ENCODE results near the gene CHST8.

CHST8 gene

DNA sequence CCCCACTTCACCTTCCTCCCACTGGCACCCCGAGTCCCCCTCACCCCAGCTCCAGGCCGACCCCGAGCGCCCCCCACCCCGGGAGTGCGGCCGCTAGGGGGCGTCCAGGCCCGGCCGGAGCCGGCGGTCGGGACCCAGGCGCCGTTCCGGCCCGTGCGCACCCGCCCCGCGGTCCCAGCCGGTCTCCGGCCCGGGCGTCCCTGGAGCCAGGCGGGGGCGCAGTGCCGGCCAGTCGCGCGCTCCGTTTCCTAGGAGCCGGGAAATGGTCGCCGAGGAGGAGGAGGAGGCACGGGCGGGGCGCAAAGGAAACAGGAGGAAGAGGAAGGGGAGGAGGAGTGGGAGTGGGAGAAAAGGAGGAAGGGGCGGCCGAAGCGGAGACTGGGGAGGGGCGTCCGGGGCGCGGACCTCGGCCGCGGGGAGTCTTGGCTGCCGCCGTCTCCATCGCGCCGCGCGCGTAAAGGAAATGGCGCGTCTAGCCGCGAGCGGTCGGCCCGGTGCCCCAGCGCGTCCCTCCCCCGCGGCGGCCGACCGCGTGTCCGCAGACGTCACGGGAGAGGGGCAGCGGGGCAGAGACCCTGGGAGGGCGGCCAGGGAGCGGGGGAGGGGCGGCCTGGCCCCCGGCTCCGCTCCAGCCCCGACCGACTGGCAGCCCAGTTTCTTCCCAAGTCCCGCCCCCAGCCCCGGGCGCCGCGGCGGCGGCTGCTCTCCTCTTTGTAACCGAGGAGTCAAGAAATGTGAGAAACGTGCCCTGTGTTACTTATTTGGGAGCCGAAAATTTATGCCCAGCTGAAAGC lies 173.8 kb downstream of the CHST8 start:
- peak; percentile 88 for DNase-seq (ENCODE audit: low read depth)

DNA sequence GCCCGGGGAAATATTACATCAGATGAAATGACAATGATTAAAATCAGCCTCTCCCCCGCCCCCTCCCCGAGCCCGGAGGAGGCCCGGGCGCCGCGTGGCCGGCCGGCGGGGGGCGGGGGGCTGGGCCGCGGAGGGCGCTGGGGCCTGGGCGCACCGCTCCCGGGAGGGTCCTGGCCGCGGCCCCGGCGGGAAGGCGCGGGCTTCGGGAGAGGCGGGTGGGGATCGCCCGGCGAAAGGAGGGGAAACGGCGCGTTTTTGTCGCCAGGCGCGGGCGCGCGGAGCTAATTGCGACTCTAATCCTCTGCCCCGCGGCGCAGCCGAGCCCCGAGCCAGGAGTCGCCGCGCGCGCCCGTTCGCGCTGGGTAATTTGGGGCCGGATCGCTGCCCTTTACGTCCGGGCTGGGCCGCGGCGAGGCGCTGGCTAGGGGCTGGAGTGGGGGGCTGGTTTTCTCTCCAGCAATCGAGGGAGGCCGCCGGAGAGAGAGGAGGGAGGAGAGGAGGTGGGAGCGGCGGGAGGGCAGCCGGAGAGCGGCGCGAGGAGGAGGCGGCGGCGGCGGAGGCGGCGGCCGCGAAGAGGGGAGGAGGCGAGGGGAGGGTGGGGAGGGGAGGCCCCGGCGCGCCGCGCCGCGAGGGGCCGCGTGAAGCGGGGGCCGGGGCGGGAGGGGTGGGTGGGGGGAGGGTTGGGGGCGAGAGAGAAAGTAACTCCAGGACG lies 174.6 kb downstream of the CHST8 start, which contains the start of gene KCTD15:
TSS of gene KCTD15 (plus strand) at position 707 of the 712 bp plus-strand sequence. CDS start 3,585 bp downstream, outside the sequence.
- peak; percentile 39 for DNase-seq (ENCODE audit: low read depth)

DNA sequence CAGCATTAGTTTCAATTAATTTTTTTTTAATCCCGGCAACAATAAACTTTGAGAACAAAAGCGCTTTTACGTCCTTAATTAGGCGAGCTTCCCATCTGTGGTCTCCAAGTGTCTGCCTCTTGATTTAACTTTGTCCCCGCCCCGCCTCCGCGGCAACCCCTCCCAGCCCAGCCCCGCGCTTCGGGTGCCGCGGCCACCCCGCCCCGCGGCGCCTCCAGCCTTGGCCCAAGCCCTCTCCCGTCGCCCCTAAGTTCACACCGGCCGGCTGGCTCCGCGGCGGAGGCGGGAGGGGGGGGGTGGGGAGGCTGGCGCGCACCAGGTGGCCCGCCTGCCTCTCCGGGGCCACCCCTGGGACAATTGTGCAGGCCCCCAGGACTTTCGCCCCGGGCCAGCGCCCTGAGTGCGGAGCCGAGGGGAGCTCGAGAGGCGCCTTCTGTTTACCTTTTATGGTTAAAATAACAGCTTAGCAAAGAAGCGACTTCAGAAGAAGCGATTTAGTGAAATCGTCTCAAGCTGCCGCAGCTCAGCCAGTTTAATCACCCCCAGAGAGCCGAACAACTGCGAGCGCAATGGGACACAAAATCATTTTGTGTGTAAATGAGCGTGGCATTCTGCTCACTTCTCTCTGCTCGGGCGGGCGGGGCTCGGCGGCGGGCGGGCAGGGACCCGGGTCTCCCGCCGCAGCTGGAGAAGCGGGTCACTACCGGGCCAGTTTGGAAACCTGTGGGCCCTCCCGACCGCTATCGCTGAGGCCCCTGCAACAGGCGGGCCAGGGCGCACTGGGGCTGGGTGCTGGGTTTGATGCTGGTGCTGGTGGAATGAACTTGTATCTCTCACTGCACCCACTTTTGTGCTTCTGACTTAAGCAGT lies 176.3 kb downstream of the CHST8 start:
- peak; percentile 40 for DNase-seq (ENCODE audit: low read depth)

DNA sequence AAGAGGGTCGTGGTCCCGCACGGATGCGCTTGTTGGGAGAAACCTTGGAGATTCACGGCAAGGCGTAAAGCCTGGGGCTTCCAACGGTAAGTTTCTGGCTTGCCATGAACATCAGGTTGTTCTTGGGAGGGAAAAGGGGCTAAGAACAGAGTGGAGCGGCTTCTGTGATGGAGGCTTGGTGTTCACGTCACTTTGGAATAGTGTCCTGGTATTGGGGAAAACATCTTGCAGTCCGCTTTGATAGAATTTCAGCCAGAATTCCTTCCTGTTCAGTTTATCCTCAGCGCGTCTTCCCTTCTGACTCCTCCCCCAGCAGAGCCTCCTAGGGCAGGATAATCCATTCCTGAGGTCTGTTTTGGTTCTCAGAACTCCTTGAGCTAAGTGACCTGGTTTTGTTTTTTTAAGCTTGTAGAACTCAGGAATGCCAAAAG lies 176.9 kb downstream of the CHST8 start:
- DNase-seq (ENCODE audit: low read depth): no peak

DNA sequence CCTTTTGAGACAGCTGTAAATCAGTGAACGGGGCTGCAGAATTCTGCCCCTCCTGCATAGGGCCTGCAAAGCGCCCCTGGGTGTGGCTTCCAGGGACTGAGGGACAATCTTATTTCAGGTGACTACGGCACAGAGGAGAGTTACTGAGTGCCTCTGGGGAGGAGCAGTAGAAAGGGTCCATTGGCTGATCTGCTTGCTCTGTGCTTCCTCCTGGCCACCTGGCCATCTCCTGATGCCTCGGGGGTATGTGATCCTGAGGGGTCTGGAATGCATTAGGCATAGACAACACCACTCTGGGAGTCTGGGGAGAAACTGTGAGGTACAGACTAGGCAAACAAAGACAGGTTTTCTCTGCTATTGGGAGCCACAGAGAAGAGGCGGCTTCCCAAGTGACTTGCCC lies 177.7 kb downstream of the CHST8 start:
- DNase-seq (ENCODE audit: low read depth): no peak

DNA sequence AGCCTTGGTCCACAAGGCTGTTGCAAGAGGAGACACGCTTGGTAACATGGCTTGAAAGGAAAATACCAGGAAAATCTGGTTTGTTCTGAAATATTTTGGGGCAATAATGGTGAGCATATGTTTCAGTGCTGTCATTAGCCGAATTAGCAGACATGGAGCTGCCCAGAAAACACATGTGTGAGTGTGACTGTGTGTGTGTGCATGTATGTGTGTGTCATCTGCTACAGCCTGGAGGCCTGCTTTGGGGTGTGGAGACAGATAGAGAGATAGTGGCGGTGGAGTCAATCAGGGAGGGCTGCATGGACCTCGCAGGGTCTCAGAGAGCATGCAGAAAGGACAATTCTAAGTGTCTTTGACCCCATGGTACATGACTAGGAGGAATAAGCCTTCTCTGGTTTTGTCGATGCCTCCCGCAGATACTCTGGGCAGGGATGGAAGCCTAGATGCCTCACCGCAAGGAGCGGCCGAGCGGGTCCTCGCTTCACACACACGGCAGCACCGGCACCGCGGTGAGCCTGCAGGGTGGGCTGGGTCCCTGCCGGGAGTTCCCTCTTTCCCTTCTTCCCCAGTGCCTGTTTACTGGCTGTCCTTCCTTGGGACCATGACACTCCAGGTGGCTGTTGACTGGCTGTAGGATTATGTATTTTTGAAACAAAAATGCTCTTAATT lies 178.4 kb downstream of the CHST8 start:
- no peak for DNase-seq (ENCODE audit: low read depth)

DNA sequence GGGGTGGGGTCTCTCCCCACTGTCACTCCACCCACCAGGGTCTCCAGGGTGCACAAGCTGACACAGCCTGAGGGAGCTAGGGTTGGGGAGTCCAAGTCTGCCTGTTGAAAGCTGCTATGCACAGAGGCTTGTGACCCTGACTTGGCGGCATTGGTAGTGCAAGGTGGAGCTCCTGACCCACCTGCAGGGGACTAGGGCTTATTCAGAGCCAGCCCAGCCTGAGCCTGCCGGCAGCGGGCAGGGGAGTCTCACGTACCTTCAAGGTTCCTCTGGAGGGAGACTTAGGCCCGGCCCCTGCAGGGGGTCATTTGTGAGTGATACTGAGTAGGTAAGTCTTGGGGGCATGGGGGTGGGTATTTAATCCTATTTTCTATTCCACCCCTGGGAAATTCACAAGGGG lies 179.7 kb downstream of the CHST8 start:
- no peak for DNase-seq (ENCODE audit: low read depth)

DNA sequence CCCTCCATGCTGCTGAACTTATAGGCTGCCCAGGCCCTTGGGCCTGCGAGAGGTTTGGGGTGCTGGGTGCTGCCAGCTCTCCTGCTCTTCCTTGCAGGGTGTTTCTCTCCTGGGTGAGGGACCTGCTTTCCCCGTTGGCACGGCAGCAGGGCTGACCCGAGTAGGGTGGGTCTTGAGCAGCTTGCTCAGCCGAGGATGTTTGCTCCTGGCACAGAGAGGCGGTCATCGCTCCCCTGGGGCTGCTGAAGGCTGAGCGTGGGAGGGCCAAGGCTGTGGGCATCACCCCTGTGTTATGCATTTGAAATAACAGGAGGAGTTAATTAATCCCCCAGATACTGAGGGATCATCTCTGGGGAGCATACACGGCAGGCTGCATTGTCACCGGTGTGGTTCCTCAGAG lies 180.2 kb downstream of the CHST8 start:
- DNase-seq (ENCODE audit: low read depth): no peak

DNA sequence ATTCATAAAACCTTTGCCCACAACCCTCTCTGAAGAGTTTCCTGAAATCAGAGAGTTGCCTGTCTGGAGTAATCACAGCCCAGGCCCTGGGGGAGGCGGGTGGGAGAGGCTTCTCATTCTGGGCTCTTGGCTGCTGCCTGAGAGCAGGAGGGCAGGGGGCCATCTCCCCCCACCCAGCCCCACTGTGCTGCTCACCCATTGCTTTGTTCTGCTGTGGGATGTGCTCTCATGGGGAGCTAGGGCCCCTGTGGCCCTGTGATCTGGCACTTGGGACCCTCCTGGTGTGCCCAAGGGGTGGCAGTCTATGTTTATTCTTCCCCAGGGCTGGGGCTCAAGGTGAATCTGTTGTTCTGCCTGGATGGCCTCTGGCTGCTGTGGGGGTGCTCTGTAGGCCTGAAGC lies 181.0 kb downstream of the CHST8 start:
- DNase-seq (ENCODE audit: low read depth): no peak

DNA sequence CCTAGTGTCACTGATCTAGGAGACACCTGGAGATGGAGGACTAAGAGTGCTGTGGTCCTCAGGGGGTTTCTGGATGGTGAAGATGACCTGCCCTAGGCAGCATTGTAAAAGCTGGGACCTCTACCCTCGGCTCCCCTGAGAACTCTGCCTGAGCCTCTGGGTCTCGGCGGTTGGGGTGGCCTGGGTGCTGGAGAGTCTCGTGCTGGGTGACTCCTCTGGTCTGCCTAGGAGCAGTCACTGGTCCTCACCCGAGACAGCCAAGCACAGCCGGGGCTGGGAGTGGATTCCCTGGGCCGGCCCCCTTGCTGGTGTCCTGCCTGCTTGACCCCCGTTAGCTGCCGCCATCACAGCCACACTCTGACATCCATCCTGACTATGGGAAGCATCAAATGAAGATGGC lies 181.6 kb downstream of the CHST8 start:
- DNase-seq (ENCODE audit: low read depth): no peak

DNA sequence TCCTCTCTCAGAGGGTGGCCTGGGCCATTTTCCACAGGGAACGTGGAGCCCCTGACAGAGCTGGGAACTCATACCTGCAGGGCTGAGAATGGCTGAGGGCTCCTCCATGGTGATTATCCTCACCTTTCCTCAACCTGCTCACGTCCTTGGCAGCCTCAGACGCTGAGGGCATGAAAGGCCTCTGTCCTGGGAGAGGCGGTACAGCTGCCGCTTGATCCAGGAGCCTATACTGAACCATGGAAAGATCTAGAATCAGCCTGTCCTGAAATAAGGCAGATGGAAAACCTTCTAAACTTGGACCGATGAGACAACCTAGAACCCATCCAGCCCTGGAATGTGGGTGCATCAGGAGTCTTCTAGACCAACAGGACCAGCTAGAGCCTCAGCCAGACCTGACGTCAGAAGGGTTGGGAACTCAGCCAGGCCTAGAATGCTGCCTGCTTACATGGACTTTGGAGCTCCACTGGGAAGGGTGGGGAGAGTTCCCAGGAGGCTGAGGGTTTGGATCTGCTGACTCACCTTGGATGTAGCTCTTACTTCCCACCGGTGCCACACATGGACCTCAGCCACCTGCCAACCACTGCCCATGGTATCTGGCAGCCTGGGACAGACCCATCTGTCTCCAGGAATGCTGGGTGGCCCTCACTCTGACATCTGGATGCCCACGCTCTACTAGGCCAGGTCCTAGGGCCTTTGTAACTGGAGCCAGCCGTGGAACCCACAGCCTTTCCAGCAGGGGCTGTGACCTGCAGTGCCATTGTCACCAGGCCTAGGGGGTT lies 182.5 kb downstream of the CHST8 start:
- DNase-seq (ENCODE audit: low read depth): no peak

DNA sequence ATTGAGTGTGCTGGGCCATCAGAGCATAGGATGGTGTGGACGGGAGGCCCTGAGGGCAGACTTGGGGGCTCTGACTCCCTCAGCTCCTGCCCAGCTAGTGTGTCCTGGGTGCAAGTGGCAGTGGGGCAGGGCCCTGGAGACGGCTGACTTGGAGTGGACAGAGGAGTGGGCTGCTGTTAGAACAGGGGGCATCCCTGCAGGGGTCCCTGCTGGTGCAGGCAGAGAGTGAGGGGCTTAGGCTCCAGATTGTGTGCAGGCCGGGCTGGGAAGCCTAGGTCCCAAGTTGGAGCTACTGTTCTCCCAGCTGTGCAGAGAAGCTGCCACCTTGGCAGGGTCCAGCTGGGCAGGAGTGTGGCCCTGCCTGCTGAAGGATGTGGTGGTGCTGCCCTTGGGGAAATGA lies 183.6 kb downstream of the CHST8 start:
- no peak for DNase-seq (ENCODE audit: low read depth)

DNA sequence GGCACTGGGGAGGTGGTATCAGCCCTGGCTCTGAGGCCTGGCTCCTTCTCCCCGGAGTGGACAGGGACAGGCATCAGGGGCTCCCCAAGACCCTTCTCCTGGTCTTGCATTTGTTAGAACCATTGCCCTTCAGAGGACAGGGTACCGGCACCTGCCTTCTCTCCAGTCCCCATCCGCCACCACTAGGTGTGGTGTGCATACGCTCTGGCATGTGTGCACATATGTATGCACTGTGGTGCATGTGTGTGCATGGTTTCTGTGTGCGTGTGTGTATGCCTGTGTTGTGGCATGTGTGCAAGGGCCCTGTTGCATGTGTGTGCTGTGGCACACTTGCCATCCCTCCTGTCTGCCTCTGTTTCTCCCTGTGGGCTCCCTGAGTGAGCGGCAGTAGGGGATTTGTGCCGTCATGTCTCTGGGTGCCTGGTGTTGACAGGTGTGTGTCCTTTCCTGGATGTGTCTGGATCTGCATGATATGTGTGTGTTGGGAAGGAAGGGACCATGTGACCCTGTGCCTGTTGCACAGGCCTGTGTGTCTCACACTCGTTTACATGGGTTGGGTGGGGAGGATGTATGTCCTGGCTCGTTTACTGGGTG lies 184.2 kb downstream of the CHST8 start:
- no peak for DNase-seq (ENCODE audit: low read depth)

DNA sequence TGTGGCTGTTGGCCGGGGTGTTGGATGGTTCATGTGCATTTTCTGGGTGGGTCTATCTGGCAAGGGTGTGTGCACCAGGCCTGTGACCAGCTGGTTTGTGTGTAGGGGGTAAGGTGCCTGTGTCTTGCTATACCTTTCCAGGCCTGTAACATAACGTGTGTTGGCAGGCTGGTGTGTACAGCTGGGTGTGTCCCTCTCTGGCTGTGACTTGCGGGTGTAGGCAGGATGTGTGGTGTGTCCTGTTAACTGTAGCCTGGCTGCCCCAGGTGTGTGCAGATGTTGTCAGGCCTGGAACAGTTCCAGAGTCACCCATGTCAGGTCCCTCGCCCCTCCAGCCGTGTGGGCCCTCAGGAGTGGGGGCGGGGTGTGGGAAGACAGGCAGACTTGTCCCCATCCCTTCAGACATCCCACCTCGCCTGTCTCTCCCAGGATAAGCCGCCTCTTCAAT lies 184.7 kb downstream of the CHST8 start:
- no peak for DNase-seq (ENCODE audit: low read depth)

DNA sequence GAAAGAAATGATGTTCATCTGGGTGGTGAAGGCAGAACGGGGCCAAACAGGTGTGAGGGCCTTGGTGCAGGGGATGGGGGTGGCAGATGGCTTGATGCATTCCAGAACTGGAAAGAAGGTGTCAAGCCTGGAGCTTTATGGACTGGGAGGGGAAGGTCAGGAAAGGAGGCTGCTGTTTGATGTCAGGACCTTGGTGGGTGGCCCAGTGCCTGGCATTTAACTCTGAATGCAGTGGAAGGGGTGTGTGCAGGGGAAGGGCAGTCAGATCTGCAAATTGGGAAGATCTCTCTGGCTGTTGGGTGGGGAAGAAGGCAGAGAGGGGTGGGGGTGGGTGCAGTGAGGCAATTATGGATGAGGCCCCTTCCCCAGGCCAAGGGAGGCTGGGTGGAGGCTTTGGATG lies 186.6 kb downstream of the CHST8 start:
- no peak for DNase-seq (ENCODE audit: low read depth)

DNA sequence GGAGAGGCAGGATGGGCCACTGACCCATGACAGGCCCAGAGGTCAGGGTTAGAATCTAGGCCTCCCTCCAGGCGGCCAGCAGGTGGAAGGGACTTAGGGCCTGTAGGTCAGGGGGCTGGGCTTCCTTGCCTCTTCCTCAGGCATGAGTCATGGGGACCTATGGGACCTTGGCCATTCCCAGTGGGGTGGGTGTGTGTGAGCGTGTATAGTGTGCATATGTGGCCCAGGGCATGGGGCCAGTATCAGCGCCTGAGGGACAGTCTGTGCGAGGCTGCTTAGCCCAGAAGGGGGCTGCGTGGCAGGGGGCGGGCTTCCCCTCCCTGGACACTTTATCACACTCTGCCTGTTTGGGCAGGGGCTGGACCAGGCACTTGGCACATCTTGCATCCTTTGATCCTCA lies 188.2 kb downstream of the CHST8 start:
- no peak for DNase-seq (ENCODE audit: low read depth)

DNA sequence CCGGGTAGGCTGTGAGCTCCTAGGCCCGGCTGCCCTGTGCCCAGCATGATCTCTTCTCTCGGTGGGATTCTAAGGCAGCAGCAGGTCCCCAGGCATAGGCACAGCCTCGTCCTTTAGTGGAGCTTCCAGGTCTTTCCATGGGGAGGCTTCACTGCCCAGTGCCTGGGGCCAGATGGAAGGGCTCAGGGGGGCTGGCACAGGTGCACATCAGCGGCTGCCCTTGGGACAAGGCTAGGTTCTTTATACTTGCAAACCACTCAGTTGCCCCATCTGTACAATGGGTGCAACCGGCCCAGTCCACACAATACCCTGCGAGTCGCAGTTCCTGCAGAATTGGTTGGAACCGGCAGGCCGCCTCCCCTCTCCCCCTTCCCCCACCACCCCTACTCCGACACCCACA lies 189.1 kb downstream of the CHST8 start:
- no peak for DNase-seq (ENCODE audit: low read depth)

DNA sequence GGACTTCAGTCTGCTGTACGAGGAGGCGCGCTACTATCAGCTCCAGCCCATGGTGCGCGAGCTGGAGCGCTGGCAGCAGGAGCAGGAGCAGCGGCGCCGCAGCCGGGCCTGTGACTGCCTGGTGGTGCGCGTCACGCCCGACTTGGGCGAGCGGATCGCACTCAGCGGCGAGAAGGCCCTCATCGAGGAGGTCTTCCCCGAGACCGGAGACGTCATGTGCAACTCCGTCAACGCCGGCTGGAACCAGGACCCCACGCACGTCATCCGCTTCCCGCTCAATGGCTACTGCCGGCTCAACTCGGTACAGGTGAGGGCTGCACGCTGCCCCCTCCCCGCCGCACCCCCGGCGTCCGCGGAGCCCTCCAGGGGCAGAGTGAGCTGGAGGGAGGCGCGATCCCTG lies 189.5 kb downstream of the CHST8 start:
- DNase-seq (ENCODE audit: low read depth): no peak

DNA sequence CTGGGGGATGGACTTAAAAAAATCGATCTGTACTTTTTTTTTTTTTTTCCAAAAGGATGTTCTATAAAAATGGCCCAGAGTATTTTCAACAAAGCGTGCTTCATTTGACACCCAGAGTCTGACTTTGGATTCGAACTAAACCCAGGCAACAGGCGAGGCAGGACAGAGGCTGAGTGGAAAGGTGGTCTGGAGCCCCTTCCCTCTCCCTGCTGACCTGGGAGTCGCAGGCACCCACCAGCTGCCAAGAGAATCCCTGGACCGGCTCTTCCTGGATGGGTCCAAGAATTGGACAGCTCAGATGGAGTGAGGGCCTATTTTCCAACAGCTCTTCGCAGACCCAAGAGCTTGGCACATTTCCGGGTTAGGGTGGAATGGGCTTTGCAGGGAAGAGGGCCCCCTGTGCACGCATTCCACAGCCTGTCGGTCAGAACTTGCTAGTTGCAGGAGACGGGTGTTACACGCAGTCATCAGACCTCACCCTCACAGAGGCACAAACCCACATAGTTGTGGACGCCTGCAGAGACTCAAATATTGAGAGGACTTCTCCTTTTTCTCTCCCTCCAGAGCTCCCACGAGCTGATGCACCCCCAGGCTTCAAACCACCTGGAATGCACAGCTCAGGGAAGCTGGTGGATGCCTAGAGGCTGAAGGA lies 190.1 kb downstream of the CHST8 start:
- no peak for DNase-seq (ENCODE audit: low read depth)
